ENCODE measurements around the gene BMERB1.
A peak's percentile ranks its signal among the peaks of the same experiment; 100 is the strongest.
"Not testable (repeated sequence)": the region's sequence is repeated elsewhere in the genome, so short reads cannot be mapped to it uniquely, and the experiment has no call there.

The BMERB1 gene

GRCh38 chr16:15434425-15435215, at the start of gene BMERB1:
Gene BMERB1 (plus strand): TSS chr16:15434588. CDS start chr16:15434654, 66 bp downstream.
- peak; percentile 45 to 83 for DNase-seq

GRCh38 chr16:15388060-15388459, 46.3 kb upstream of the BMERB1 start:
- not testable (repeated sequence) for DNase-seq

- not testable (repeated sequence) for DNase-seq
Measured at GRCh38 chr16:15389916-15390315, 44.5 kb upstream of the BMERB1 start.

GRCh38 chr16:15393025-15393424, 41.4 kb upstream of the BMERB1 start:
- not testable (repeated sequence) for DNase-seq

GRCh38 chr16:15395631-15396508, 38.5 kb upstream of the BMERB1 start, which contains the start of gene MPV17L:
Gene MPV17L (plus strand): TSS chr16:15395754. CDS start chr16:15395898, 144 bp downstream.
- DNase-seq = peak in 1 of 2 donors; percentile 7

GRCh38 chr16:15396509-15396829, 37.9 kb upstream of the BMERB1 start:
- DNase-seq = not testable (repeated sequence)

- no peak for DNase-seq
Measured at GRCh38 chr16:15396948-15397594, 37.3 kb upstream of the BMERB1 start.

- no peak for DNase-seq
Measured at GRCh38 chr16:15398618-15399316, 35.6 kb upstream of the BMERB1 start.

- no peak for DNase-seq
Measured at GRCh38 chr16:15399317-15399716, 35.1 kb upstream of the BMERB1 start.

- not testable (repeated sequence) for DNase-seq
Measured at GRCh38 chr16:15400314-15400713, 34.1 kb upstream of the BMERB1 start.

GRCh38 chr16:15401972-15402371, 32.4 kb upstream of the BMERB1 start:
- no peak for DNase-seq

GRCh38 chr16:15403392-15403995, 30.9 kb upstream of the BMERB1 start:
- DNase-seq = no peak

GRCh38 chr16:15404091-15404490, 30.3 kb upstream of the BMERB1 start:
- not testable (repeated sequence) for DNase-seq

- no peak for DNase-seq
Measured at GRCh38 chr16:15404792-15405191, 29.6 kb upstream of the BMERB1 start.

- not testable (repeated sequence) for DNase-seq
Measured at GRCh38 chr16:15407756-15408155, 26.6 kb upstream of the BMERB1 start.

- not testable (repeated sequence) for DNase-seq
Measured at GRCh38 chr16:15409476-15409875, 24.9 kb upstream of the BMERB1 start.

GRCh38 chr16:15415511-15415985, 18.8 kb upstream of the BMERB1 start:
- no peak for DNase-seq

- no peak for DNase-seq
Measured at GRCh38 chr16:15417197-15417596, 17.2 kb upstream of the BMERB1 start.

GRCh38 chr16:15418206-15418605, 16.2 kb upstream of the BMERB1 start:
- no peak for DNase-seq

GRCh38 chr16:15421696-15422095, 12.7 kb upstream of the BMERB1 start:
- DNase-seq = not testable (repeated sequence)

- DNase-seq = no peak
Measured at GRCh38 chr16:15422222-15422621, 12.2 kb upstream of the BMERB1 start.

GRCh38 chr16:15425861-15426260, 8.5 kb upstream of the BMERB1 start:
- no peak for DNase-seq

Data from hippocampal formation (tissue), 2 donors.